ENCODE data around the gene PDK1.
"Not testable (repeated sequence)": the region's sequence is repeated elsewhere in the genome, so short reads cannot be mapped to it uniquely, and the experiment has no call there.

PDK1 gene

GRCh38 chr2:172554352-172555271, 1.3 kb upstream of the PDK1 start:
- no peak for DNase-seq

DNA sequence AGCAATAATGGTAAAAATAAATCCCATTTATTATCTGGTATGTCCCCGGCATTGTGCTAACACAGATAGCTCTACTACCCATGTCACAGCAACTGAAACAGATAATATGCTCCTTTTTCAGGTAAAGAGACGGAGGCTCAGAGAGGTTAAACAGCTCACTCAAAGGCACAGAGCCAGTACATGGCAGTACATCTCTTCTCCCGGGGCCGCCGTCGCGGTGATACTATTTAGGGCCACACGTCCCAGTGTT, 693 bp upstream of the PDK1 start:
- DNase-seq, result no peak

DNA sequence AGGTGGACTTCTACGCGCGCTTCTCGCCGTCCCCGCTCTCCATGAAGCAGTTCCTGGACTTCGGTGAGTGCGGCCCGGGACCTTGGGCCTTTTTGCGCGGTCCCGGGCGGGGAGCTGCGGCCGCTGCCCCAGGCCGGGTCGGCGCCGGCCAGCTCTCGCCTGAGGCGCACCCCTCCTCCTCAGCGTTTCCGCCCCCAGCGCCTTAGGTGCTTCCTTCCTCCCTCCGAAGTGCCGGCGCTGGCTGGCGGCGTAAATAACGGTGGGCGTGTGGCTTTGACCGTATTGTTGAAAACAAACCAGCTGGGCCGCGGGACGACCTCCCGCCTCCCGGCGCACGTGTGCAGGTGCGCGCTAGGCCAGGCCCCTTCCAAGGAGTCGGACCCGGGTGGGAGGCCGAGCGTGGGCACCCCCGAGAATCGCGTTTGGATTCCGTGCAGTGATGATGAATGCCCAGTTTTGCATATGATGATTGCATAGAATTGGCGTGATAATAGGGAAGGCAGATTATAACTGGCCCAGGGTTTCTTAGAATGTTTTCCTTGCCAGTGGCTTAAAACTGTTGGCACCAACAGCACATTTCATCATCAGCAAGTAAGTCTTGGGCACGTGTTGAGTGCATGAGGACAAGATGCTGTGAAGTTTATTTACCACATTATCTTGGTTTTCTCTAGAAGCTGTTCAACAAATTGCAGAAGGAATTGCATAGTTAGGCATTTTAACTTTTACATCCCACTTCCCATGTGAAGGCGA, 569 bp downstream of the PDK1 start:
- DNase-seq, result peak in 1 of 2 experiments; percentile 32

GRCh38 chr2:172558372-172558771, 2.5 kb downstream of the PDK1 start:
- DNase-seq, result no peak

- DNase-seq, result no peak
These were observed 4.8 kb downstream of the PDK1 start for GRCh38 chr2:172560721-172561120.

GRCh38 chr2:172561270-172561669, 5.4 kb downstream of the PDK1 start:
- DNase-seq, result no peak

DNA sequence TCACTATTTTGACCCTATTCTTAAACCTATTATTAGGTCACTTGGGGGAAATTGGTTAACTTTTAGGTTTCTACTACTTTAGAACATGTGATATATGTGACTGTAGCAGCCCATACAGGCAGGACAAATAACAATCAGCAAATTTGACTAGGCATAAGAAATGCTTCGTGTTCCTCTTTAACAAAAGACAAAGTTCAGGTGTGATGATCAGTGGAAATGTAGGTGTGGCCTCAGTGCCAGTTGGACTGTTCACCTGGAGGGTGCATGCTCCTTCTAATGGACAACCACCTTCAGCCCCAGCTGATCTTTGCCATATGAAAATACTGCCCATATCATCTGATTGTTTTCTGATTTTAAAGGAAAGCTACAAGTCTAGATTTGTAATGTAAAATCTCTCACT, 6.4 kb downstream of the PDK1 start:
- DNase-seq, result no peak

DNA sequence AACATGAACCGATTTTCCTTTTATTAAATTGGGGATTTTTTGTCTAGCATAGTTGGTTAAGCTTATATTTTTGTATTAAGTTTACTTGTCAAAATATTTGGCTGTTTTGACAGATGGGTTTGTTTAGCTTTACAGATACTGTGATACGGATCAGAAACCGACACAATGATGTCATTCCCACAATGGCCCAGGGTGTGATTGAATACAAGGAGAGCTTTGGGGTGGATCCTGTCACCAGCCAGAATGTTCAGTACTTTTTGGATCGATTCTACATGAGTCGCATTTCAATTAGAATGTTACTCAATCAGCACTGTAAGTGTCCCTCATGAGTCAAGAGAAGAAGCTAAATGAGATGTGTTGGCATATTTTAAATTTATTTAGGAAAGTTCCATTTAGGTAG, 8.5 kb downstream of the PDK1 start:
- no peak for DNase-seq

DNA sequence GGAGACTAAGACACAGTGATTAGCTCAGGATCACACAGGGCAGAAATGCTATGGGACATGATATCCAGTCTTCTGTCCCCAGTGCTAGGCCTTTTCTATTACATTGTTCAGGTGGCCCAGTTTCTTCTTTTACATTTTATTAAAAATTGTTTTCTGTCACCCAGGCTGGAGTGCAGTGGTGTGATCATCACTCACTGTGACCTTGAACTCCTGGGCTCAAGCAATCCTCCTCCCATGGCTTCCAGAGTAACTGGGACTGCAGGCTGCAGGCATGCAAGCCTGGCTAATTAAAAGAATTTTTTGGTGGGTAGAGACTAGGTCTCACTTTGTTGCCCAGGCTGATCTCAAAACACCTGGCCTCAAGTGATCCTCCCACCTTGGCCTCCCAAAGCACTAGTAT, 15.4 kb downstream of the PDK1 start:
- DNase-seq, result no peak

DNA sequence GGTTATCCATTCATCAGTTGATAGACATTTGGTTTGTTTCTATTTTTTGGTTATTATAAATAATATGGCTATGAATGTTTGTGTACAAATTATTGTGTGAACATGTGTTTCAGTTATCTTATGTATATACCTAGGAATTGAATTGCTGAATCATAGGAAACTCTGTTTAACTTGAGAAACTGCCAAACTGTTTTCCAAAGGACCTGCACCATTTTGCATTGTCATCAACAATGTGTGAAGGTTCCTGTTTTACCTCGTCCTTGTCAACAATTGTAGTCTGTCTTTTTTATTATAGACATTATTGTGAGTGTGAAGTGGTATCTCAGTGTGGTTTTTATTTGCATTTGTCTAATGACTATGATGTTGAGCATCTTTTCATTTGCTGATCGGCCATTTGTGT, 17.1 kb downstream of the PDK1 start:
- DNase-seq, result no peak

DNA sequence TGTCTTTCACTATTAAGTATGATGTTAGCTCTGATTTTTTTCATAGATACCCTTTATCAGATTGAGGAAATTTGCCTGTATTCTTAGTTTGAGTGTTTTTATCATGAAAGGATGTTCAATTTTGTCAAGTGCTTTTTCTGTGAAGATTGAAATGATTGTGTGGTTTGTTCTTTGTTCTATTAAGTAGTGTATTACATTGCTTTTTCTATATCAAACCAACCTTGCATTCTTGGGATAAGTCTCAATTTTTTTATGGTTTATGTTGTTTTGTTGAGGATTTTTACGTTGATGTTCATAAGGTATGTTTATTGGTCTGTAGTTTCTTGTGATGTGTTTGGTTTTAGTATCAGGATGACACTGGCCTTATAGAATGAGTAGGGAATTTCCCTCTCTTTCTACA, 19.1 kb downstream of the PDK1 start:
- DNase-seq, result no peak

DNA sequence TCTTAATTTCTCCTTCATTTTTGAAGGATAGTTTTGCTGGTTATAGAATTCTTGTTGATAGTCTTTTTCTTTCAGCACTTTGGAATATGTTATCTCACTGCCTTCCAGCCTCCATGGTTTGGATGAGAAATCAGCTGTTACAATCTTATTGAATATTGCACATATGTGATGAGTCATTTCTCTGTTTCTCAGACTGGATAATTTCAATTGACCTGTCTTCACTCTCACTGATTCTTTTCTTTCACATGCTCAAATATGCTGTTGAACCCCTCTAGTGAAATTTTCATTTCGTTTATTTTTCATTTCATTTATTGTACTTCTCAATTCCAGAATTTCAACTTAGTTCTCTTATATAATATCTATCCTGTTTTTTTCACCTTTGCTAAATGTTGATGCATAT, 22.2 kb downstream of the PDK1 start:
- DNase-seq, result no peak

GRCh38 chr2:172578860-172579512, 23.1 kb downstream of the PDK1 start:
- no peak for DNase-seq

DNA sequence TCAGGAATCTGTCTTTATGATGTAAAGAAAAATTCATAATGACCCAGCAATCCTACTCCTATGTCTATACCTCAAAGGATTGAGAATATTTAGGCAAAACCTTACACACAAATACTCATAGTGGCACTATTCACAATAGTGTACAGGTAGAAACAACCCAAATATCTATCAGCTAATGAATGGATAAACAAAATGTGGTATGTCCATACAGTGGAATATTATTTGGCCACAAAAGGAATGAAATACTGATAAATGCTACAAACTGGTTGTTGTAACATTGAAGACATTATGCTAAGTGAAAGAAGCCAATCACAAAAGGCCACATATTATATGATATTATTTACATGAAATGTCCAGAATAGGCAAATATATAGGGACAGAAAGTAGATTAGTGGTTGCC, 24.7 kb downstream of the PDK1 start:
- no peak for DNase-seq

GRCh38 chr2:172582656-172583055, 26.8 kb downstream of the PDK1 start:
- no peak for DNase-seq

GRCh38 chr2:172586245-172586891, 30.5 kb downstream of the PDK1 start:
- no peak for DNase-seq

DNA sequence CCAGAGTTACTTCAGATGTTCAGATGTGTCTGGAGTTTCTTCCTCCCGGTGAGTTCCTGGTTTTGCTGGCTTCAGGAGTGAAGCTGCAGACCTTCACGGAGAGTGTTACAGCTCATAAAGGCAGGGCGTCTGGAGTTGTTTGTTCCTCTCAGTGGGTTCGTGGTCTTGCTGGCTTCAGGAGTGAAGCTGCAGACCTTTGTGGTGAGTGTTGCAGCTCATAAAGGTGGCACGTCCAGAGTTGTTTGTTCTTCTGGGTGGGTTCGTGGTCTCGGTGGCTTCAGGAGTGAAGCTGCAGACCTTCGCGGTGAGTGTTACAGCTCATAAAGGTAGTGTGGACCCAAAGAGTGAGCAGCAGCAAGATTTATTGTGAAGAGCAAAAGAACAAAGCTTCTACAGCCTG, 31.3 kb downstream of the PDK1 start:
- not testable (repeated sequence) for DNase-seq

- no peak for DNase-seq
These were observed 33.0 kb downstream of the PDK1 start for GRCh38 chr2:172588931-172589330.

DNA sequence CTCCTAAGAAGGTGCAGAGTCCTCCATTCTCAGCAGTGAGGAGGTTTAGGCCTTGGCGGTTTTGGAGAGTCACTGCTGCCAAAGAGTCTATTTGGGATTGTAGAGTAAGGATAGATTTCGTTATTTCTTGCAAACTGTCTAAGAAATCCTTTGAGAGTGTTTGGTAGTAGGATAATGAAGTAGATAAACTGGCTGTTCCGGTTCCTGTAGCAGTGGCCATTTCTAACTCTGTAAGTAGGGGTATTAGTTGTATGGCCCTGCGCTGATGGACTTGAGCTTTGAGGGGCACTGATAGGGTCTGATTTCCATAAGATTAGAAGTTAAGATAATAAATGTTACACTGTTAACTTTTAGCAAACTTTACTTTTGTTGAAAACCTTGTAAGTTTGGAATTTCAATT, 35.5 kb downstream of the PDK1 start:
- DNase-seq, result not testable (repeated sequence)

DNA sequence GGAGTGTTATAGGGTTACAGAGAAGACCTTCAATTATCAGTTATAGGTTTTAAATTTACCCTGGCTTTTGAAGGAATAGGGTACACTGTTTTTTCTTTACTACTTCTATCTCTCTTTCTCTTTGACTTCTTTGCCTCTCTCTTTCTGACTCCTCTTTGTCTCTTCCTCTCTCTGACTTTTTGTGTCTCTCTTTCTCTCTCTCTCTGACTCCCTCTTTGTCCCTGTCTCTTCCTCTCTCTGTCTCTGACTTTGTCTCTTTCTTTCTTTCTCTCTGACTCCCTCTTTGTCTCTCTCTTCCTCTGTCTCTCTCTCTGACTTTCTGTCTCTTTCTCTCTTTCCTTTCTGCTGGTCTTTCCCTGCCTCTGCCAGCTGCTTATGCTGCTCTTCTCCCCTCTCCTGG, 36.3 kb downstream of the PDK1 start:
- not testable (repeated sequence) for DNase-seq

- no peak for DNase-seq
These were observed 40.9 kb downstream of the PDK1 start for GRCh38 chr2:172596776-172597175.

DNA sequence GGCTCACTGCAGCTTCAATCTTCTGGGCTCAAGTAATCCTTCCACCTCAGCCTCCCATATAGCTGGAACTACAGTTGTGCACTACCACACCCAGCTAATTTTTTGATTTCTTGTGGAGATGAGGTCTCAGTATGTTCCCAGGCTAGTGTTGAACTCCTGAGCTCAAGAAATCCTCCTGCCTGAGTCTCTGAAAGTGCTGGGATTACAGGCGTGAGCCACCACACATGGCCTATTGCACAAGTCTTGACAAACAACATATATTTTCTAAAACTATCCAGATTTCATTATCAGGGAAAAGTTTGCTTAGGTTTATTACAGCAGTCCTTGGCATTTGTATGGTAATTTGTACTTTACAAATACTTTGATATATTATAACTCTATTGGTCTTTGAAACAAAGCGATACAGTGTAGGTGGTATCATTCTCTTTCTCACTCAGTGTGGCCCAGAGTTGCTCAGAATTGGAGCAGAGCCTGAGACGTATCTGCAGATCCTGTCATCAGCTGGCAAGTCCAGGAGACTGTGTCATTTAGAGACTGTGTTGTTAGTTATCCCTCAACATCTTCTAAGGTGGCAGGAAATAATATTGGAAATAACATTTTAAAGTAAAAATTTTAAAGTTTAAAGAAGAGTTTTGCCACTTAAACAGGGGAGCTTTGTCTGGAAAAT, 41.4 kb downstream of the PDK1 start:
- DNase-seq, result no peak

GRCh38 chr2:172599947-172600346, 44.1 kb downstream of the PDK1 start:
- no peak for DNase-seq

All from NCI-H187 (cell line).